NCI-H82 treated with DMSO at 0.1 percent for 48 hours (cell line): ENCODE results near the gene MAN1C1.

ENCODE experiments used
- DNase-seq: peaks from one replicate; lab custom pipeline; 2025; ENCODE audit not compliant: unreplicated experiment; lab: John Stamatoyannopoulos, UW

Gene MAN1C1

DNA sequence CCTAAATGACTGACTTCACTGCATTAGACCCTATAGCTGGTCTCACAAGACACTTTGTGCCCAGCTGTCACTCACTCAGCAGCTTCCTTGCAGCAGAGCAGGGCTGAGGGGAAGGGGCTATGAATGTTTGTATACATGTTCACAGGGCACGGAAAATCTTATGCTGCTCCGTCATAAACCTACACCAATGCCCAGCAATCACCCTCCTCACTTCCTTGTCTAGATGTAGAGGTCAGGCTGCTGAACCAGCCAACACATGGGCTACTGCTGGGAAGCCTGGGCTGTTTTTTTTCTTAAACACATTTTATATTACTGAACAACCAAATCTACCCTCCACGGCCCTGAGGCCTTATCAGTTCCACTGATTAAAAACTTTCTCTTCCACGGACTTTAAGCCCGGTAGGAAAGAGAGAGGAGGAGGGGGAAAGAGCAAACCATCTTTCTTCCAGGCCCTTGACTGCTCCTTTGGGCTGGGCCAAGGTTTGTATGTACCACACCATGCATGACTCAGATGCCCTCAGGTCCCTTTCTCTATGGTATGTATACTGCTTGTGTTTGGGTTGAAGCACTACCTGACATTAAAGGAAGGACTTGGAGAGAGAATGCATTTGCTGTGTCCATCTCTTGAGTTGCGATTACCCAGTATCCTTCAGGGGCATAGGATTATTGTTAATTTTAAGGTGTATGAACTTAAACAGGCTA is 215.9 kb downstream of the MAN1C1 start:
- DNase-seq = no peak

- DNase-seq = no peak
Observed at GRCh38 chr1:25833158-25833557, 216.6 kb downstream of the MAN1C1 start.
